Psoas muscle (tissue), 8 donors: Measurements from ENCODE around the gene PSMD14. TPM values are rescaled to one million over a fixed set of nuclear protein-coding genes. Genes with fewer than 3 reads are reported as not detected.

Source experiments
- ATAC-seq, 4 donors: fragments of 200-7000 bp; cut with Tn5 transposase; one replicate each; pipeline ENCODE4 v1.9.1; 2020; ENCODE audit warnings: moderate library complexity in 3 of 4, mild to moderate bottlenecking in 2 of 4
- DNase-seq, 2 donors: peaks; one replicate each; pipeline ENCODE4 v3.0.0-alpha.2; 2020
- H3K27ac ChIP-seq: fragments of 200-600 bp; one replicate; pipeline ENCODE4 v1.8.0; 2022
- H3K27me3 ChIP-seq, 3 donors: fragments of 200-600 bp in 1 of 3; one replicate each; pipeline versions ENCODE4 v1.6.1 to v1.8.0; 2013 to 2022; ENCODE audit warnings: low read length in 2 of 3, mild to moderate bottlenecking in 2 of 3, moderate library complexity in 1 of 3; ENCODE audit not compliant: insufficient read depth in 3 of 3
- H3K36me3 ChIP-seq, 2 donors: fragments of 200-600 bp in 1 of 2; one replicate each; pipeline versions ENCODE4 v1.6.1 to v1.8.0; 2013 to 2022; ENCODE audit warnings: low read depth in 1 of 2, mild to moderate bottlenecking in 1 of 2, moderate library complexity in 1 of 2; ENCODE audit not compliant: insufficient read depth in 1 of 2
- H3K4me1 ChIP-seq: fragments of 200-600 bp; one replicate; pipeline ENCODE4 v1.8.0; 2022
- H3K4me3 ChIP-seq: fragments of 200-600 bp; one replicate; pipeline ENCODE4 v1.8.0; 2022; ENCODE audit warnings: mild to moderate bottlenecking
- H3K9me3 ChIP-seq: fragments of 200-600 bp; one replicate; pipeline ENCODE4 v1.8.0; 2022
- CTCF ChIP-seq: fragments of 200-600 bp; IDR thresholded peaks from one replicate; pipeline ENCODE4 v1.8.0; 2022; ENCODE audit warnings: antibody characterized with exemption
- whole genome bisulfite sequencing, 3 donors: extraction: QIAGEN DNeasy Blood & Tissue Kit; methylation state at CpG; one replicate each; pipeline versions ENCODE4 v1.1.6 to v1.1.7; 2013; 5-methylcytosine and 5-hydroxymethylcytosine counted together
- intact Hi-C, 2 donors: fragments of 100-400 bp; cut with DNase I; formaldehyde crosslinking; loops; one replicate each; pipeline versions ENCODE4 v1.11.0 to v1.14.2; 2022
- polyA plus RNA-seq, 3 donors: library from polyadenylated mRNA; stranded (reverse); fragments of 200-250 nt; gene quantifications; one replicate each; pipeline ENCODE4 v1.2.3, GENCODE V29; 2013
- total RNA-seq, 4 donors: library from RNA; stranded (reverse); fragmentation: NEBNext Ultra II Directional in 2 of 4; extraction: Animal tissue kit (Norgen Biotek cat#: 25700) in 2 of 4; gene quantifications; one replicate each; pipeline versions ENCODE4 v1.2.1 to v1.2.4, GENCODE V29; 2021 to 2023
- donor health status: healthy with polysubstance abuse.
- donor health status: DM: no; HTN: no; CAD: no; lungs with moderate emphysema.
- donor health status: Bipolar disorder and iron deficiency.
- donor health status: healthy.
- donor health status: DM: yes; HTN: yes; CAD: no.
- donor health status: DM: no; HTN: no; CAD: no.
- donor health status: DM: no; HTN: no; CAD: no.
- donor health status: DM: yes; HTN: yes; CAD: no.

Gene PSMD14
- total and polyA plus RNA-seq, 7 donors, result 51.2 to 372 (median 109) TPM

GRCh38 chr2:161400076-161400475 is 91.9 kb downstream of the PSMD14 start:
- 96 to 99% (median 97%) methylated on average over 2 of the region's 2 CpGs for WGBS, 3 donors
- DNase-seq, result no peak
- Histone ChIP-seq H3K27ac (no peak overlapping the region), H3K4me3 (no peak overlapping the region), H3K4me1 (no peaks in the 10 kb centered on the region), H3K27me3 (no peaks in the 10 kb centered on the region), H3K36me3 (peaks cover 5 to 78% of the 10 kb centered on the region in 2 donors), H3K9me3 (no peaks in the 10 kb centered on the region)
- ATAC-seq, result no peak
- intact Hi-C loops, result no loop called here
- no peak for TF ChIP-seq CTCF

- no peak for DNase-seq
- Histone ChIP-seq H3K36me3 (peaks cover 0 to 56% of the 10 kb centered on the region in 2 donors), H3K27ac (no peak overlapping the region), H3K27me3 (no peaks in the 10 kb centered on the region), H3K4me1 (no peaks in the 10 kb centered on the region), H3K4me3 (no peak overlapping the region), H3K9me3 (no peaks in the 10 kb centered on the region)
- intact Hi-C loops, result no loop called here
- ATAC-seq, result no peak
- WGBS, 3 donors, result 90 to 95% (median 94%) methylated on average over 4 of the region's 4 CpGs
- no peak for TF ChIP-seq CTCF
Observed at GRCh38 chr2:161402297-161402696, 94.1 kb downstream of the PSMD14 start.

- no peaks in the 10 kb centered on the region for H3K27me3 ChIP-seq
- no peak for TF ChIP-seq CTCF
Observed at GRCh38 chr2:161406316-161406715, 98.1 kb downstream of the PSMD14 start.

GRCh38 chr2:161407597-161407996 is 99.4 kb downstream of the PSMD14 start:
- no peak overlapping the region for H3K4me3 ChIP-seq
- intact Hi-C loops, result no loop called here
- WGBS, 3 donors, result 91 to 96% (median 92%) methylated on average over 2 of the region's 2 CpGs
- no peak overlapping the region for H3K27ac ChIP-seq
- H3K36me3 ChIP-seq, result peaks cover 0 to 33% of the 10 kb centered on the region in 2 donors
- H3K4me1 ChIP-seq, result no peaks in the 10 kb centered on the region
- H3K27me3 ChIP-seq, result no peaks in the 10 kb centered on the region
- ATAC-seq (no peak), DNase-seq (no peak)
- TF ChIP-seq CTCF, result no peak
- H3K9me3 ChIP-seq, result no peaks in the 10 kb centered on the region

More at GRCh38 chr2:161406316-161406715, 98.1 kb downstream of the PSMD14 start:
- no peak overlapping the region for H3K27ac ChIP-seq
- no peaks in the 10 kb centered on the region for H3K4me1 ChIP-seq
- H3K4me3 ChIP-seq, result no peak overlapping the region
- H3K36me3 ChIP-seq, result peaks cover 0 to 45% of the 10 kb centered on the region in 2 donors
- intact Hi-C loops, result no loop called here
- no peak for DNase-seq
- 73 to 82% (median 80%) methylated on average over 5 of the region's 5 CpGs for WGBS, 3 donors
- no peak for ATAC-seq
- no peaks in the 10 kb centered on the region for H3K9me3 ChIP-seq

- H3K27me3 ChIP-seq, result peaks cover 0 to 4% (median 2%) of the 10 kb centered on the region in 3 donors
- 96 to 97% (median 97%) methylated on average over 1 of the region's 1 CpG for WGBS, 3 donors
- peaks cover 0 to 26% of the 10 kb centered on the region in 2 donors for H3K36me3 ChIP-seq
- no peak for TF ChIP-seq CTCF
- ATAC-seq, result no peak
- H3K27ac ChIP-seq, result no peak overlapping the region
- H3K4me3 ChIP-seq, result no peak overlapping the region
- no peaks in the 10 kb centered on the region for H3K4me1 ChIP-seq
- intact Hi-C loops, result no loop called here
- DNase-seq, result no peak
- H3K9me3 ChIP-seq, result no peaks in the 10 kb centered on the region
Observed at GRCh38 chr2:161409308-161409907, 101.2 kb downstream of the PSMD14 start.
